PC-9 (cell line): Measurements from ENCODE around the gene KAT6B. TPM values are rescaled to one million over a fixed set of nuclear protein-coding genes. Genes with fewer than 3 reads are reported as not detected.

Experiments
- BruUV-seq: library from RNA; stranded (reverse); fragments of 400-500 nt; replicated peaks from 2 replicates; lab custom pipeline; 2021; lab: Mats Ljungman, UMichigan
- CTCF ChIA-PET: fragments of 300-600 bp; sonication (Branson Sonifier 250); formaldehyde crosslinking; loops from one replicate; lab custom pipeline; 2022; ENCODE audit warnings: antibody characterized with exemption; lab: Charles Lee
- POLR2A ChIA-PET: fragments of 300-600 bp; sonication (Branson Sonifier 250); formaldehyde crosslinking; loops from one replicate; lab custom pipeline; 2022; ENCODE audit warnings: antibody characterized with exemption; ENCODE audit not compliant: unreplicated experiment; lab: Charles Lee
- DNase-seq, 2 experiments: peaks; one replicate each; pipeline versions ENCODE4 v3.0.0 to v3.0.0-alpha.2; 2015 to 2022; ENCODE audit warnings: mixed read lengths in 1 of 2
- H2AFZ ChIP-seq: fragments of 200-600 bp; sonication (generic); 2 replicates; pipeline ENCODE4 v1.8.1; 2017; ENCODE audit warnings: antibody characterized with exemption
- H3F3A ChIP-seq: fragments of 200-600 bp; sonication (generic); 2 replicates; pipeline ENCODE4 v1.8.1; 2017; ENCODE audit warnings: antibody characterized with exemption, mild to moderate bottlenecking, low read depth; ENCODE audit not compliant: insufficient read depth
- H3K27ac ChIP-seq: fragments of 200-600 bp; sonication (generic); 2 replicates; pipeline ENCODE4 v1.6.1; 2016; ENCODE audit warnings: mixed run types
- H3K27me3 ChIP-seq: fragments of 200-600 bp; sonication (generic); 2 replicates; pipeline ENCODE4 v1.6.1; 2016; ENCODE audit warnings: low read depth, mixed run types; ENCODE audit not compliant: insufficient read depth
- H3K36me3 ChIP-seq: fragments of 200-600 bp; sonication (generic); 2 replicates; pipeline ENCODE4 v1.6.1; 2016; ENCODE audit warnings: low read depth, mixed run types
- H3K4me1 ChIP-seq: fragments of 200-600 bp; sonication (generic); replicated peaks from 2 replicates; pipeline ENCODE4 v1.6.1; 2016; ENCODE audit warnings: mixed run types; ENCODE audit not compliant: insufficient read depth
- H3K4me2 ChIP-seq: fragments of 200-600 bp; sonication (generic); 2 replicates; pipeline ENCODE4 v1.6.1; 2017; ENCODE audit warnings: mixed run types
- H3K4me3 ChIP-seq: fragments of 200-600 bp; sonication (generic); 2 replicates; pipeline ENCODE4 v1.6.1; 2016; ENCODE audit warnings: mixed run types
- H3K79me2 ChIP-seq: fragments of 200-600 bp; sonication (generic); 2 replicates; pipeline ENCODE4 v1.6.1; 2017; ENCODE audit warnings: low read depth, mixed run types
- H3K9me2 ChIP-seq: fragments of 200-600 bp; sonication (generic); 2 replicates; pipeline ENCODE4 v1.8.1; 2017; ENCODE audit warnings: mild to moderate bottlenecking; ENCODE audit not compliant: insufficient read depth
- H3K9me3 ChIP-seq: fragments of 200-600 bp; sonication (generic); 2 replicates; pipeline ENCODE4 v1.8.1; 2016; ENCODE audit warnings: low read depth; ENCODE audit not compliant: insufficient read depth
- H4K20me1 ChIP-seq: fragments of 200-600 bp; sonication (generic); 2 replicates; pipeline ENCODE4 v1.8.1; 2017; ENCODE audit not compliant: insufficient read depth
- EZH2 ChIP-seq: fragments of 200-600 bp; sonication (generic); IDR thresholded peaks from 2 replicates; pipeline ENCODE4 v1.8.0; 2017; ENCODE audit warnings: antibody characterized with exemption, low read depth
- intact Hi-C: fragments of 100-400 bp; cut with micrococcal nuclease; formaldehyde crosslinking; loops from one replicate; pipeline ENCODE4 v1.10.0; 2022; ENCODE audit not compliant: unreplicated experiment
- total RNA-seq: library from RNA; stranded (reverse); gene quantifications from 2 replicates; pipeline ENCODE4 v1.2.3, GENCODE V29; 2021
- TF ChIP-seq, protein P1 (sequence below): fragments of 200-600 bp; sonication (generic); conservative IDR thresholded peaks from 2 replicates; pipeline ENCODE4 v1.6.1; 2017; ENCODE audit warnings: mixed run types, antibody characterized with exemption, mild to moderate bottlenecking, moderate library complexity

Gene KAT6B
- total RNA-seq, 1 experiment from 2014 or later, result 30.9 TPM

DNA sequence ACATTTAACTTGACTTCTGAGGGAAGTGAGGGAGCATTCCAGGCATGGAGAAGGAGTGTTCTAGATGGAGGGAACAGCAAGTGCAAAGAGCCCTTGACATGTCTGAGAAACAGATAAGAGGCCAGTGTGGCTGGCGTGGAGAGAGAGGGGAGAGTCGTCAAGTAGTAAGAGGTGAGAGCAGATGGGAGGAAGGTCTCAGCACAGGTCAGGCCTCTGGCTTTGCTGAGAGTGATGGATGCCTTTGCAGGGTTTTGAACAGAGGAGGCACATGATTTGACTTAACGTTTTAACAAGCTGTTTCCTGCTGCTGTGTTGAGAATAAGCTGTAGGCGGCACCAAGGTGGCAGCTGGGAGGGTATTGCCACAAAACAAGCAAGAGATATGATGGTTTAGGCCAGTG, 97.2 kb downstream of the KAT6B start:
- DNase-seq, result no peak
- no peaks in the 10 kb centered on the region for H3K9me2 ChIP-seq
- H2AFZ ChIP-seq, result no peak overlapping the region
- peak overlapping the region; percentile 74 for H3K4me2 ChIP-seq
- TF ChIP-seq EZH2, result no peak
- TF ChIP-seq, protein P1, sequence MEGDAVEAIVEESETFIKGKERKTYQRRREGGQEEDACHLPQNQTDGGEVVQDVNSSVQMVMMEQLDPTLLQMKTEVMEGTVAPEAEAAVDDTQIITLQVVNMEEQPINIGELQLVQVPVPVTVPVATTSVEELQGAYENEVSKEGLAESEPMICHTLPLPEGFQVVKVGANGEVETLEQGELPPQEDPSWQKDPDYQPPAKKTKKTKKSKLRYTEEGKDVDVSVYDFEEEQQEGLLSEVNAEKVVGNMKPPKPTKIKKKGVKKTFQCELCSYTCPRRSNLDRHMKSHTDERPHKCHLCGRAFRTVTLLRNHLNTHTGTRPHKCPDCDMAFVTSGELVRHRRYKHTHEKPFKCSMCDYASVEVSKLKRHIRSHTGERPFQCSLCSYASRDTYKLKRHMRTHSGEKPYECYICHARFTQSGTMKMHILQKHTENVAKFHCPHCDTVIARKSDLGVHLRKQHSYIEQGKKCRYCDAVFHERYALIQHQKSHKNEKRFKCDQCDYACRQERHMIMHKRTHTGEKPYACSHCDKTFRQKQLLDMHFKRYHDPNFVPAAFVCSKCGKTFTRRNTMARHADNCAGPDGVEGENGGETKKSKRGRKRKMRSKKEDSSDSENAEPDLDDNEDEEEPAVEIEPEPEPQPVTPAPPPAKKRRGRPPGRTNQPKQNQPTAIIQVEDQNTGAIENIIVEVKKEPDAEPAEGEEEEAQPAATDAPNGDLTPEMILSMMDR, result no peak
- intact Hi-C loops, result loop anchor here (1.0 kb wide), 1 partner anchor 97 kb away; the partner anchor contains the start of gene KAT6B
- H3K36me3 ChIP-seq, result no peaks in the 10 kb centered on the region
- CTCF ChIA-PET, result no interaction called here
- POLR2A ChIA-PET, result interaction anchor here (0.7 kb wide), 1 partner anchor 153 kb away, joined by 4 read pairs; no protein-coding TSS in a partner anchor
- no TSS peak for BruUV-seq
- peak overlapping the region; percentile 92 for H3K27ac ChIP-seq
- H3F3A ChIP-seq, result peaks cover 48% of the 10 kb centered on the region
- peaks cover 89% of the 10 kb centered on the region for H3K4me1 ChIP-seq
- H4K20me1 ChIP-seq, result no peaks in the 10 kb centered on the region
- no peaks in the 10 kb centered on the region for H3K9me3 ChIP-seq
- H3K79me2 ChIP-seq, result peaks cover 74% of the 10 kb centered on the region
- no peaks in the 10 kb centered on the region for H3K27me3 ChIP-seq
- H3K4me3 ChIP-seq, result peak overlapping the region; percentile 34; the same call in 1 of the 2 replicates

DNA sequence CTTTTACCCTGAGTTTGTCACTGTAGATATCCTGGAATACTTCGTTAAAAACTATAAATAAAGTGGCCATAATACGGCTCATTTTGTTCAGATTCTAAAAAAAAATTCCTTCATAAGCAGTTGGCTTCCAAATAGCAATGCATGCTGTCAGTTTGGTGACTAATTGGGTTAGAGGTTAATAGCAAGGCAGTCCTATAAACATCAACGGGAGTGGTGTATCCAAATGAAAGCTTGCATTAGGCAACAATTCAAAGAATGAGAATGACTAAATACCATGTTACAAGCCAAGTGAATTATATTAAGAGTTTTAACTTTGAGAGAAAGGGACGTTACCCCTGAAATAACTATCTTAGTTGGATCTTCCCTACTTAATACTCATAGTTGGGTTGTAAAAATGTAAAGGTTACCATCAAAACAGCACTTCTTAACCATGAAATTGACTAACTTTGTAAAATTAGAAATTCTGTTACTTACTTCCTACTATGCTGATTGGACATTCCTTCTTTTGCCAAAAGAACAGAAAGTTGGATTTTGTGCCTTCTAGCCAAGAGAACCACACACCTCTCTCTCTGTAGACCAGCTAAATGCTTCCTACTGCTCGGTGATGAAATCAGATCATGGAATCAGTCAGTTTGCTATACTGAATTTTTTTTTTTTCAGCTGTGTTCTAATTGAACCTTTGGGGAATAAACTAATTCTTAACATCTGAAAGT, 98.0 kb downstream of the KAT6B start:
- POLR2A ChIA-PET, result interaction anchor here (0.5 kb wide), 2 partner anchors 8 to 58 kb away, joined by 3 read pairs; no protein-coding TSS in a partner anchor
- peaks cover 75% of the 10 kb centered on the region for H3K79me2 ChIP-seq

DNA sequence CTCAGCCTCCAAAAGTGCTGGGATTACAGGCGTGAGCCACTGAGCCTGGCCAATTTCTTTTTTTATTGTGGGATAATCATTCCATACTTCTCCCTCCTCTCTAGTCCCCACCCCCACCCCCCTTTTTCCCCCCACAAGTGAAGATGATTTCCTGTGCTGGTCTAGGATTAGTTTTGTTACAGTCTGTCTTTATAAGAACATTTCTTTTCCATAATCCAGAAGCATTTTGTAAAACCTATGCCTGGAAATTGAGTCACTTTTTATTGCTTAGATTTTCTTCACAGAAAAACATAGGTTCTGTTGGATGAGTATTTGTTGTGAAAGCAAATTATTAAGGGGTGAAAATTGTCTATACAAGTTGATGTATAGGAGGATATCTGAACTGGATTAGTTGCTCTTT, 98.9 kb downstream of the KAT6B start:
- H3K4me2 ChIP-seq, result peak overlapping the region; percentile 74
- H3K79me2 ChIP-seq, result peaks cover 67% of the 10 kb centered on the region
- no peak overlapping the region for H2AFZ ChIP-seq
- no peaks in the 10 kb centered on the region for H3K27me3 ChIP-seq
- H3F3A ChIP-seq, result peaks cover 46% of the 10 kb centered on the region
- TF ChIP-seq, protein P1, result no peak
- TF ChIP-seq EZH2, result no peak
- ChIA-PET CTCF (no interaction called here), POLR2A (interaction anchor here (0.5 kb wide), 1 partner anchor 9 kb away, joined by 3 read pairs; no protein-coding TSS in a partner anchor)
- no peaks in the 10 kb centered on the region for H3K36me3 ChIP-seq
- peaks cover 89% of the 10 kb centered on the region for H3K4me1 ChIP-seq
- no peak for DNase-seq
- H3K4me3 ChIP-seq, result no peak overlapping the region
- no TSS peak for BruUV-seq
- no peaks in the 10 kb centered on the region for H4K20me1 ChIP-seq
- H3K9me3 ChIP-seq, result no peaks in the 10 kb centered on the region
- peak overlapping the region; percentile 92 for H3K27ac ChIP-seq
- intact Hi-C loops, result no loop called here
- H3K9me2 ChIP-seq, result no peaks in the 10 kb centered on the region

More for the DNA sequence above, 98.0 kb downstream of the KAT6B start:
- peak overlapping the region; percentile 74 for H3K4me2 ChIP-seq
- BruUV-seq, result TSS peak; percentile 65
- H3K9me2 ChIP-seq, result no peaks in the 10 kb centered on the region
- H3K9me3 ChIP-seq, result no peaks in the 10 kb centered on the region
- no peaks in the 10 kb centered on the region for H3K36me3 ChIP-seq
- peaks cover 48% of the 10 kb centered on the region for H3F3A ChIP-seq
- no peaks in the 10 kb centered on the region for H3K27me3 ChIP-seq
- TF ChIP-seq, protein P1, result no peak
- no peak for TF ChIP-seq EZH2
- H3K4me1 ChIP-seq, result peaks cover 94% of the 10 kb centered on the region
- H3K4me3 ChIP-seq, result peak overlapping the region; percentile 34; the same call in 1 of the 2 replicates
- peak overlapping the region; percentile 92 for H3K27ac ChIP-seq
- CTCF ChIA-PET, result interaction anchor here (0.6 kb wide), 1 partner anchor 79 kb away, joined by 3 read pairs; no protein-coding TSS in a partner anchor
- no peak overlapping the region for H2AFZ ChIP-seq
- intact Hi-C loops, result no loop called here
- DNase-seq, result peak in 1 of 2 experiments; percentile 94
- H4K20me1 ChIP-seq, result no peaks in the 10 kb centered on the region
